ENCODE results near the gene FBXL3. TPM values are rescaled to one million over a fixed set of nuclear protein-coding genes. Genes with fewer than 3 reads are reported as not detected.

FBXL3 gene
- total and polyA plus RNA-seq, 4 donors, result 18.7 to 90.6 (median 35.2) TPM

- H3K27ac ChIP-seq (ENCODE audit: low read depth in 1 of 2, low read length in 1 of 2), result no peak overlapping the region
- no peak overlapping the region for H3K4me3 ChIP-seq
- no peak overlapping the region for H3K9ac ChIP-seq (ENCODE audit: insufficient read depth in 1 of 2, low read length in 2 of 2)
- H3K27me3 ChIP-seq (ENCODE audit: control insufficient read depth in 3 of 3, insufficient read depth in 3 of 3, low read length in 2 of 3), result peaks cover 0 to 7% (median 0%) of the 10 kb centered on the region in 3 donors
- no peak for TF ChIP-seq CTCF (IDR thresholded peaks at IDR 0.05; ENCODE audit: control extremely low read depth, extremely low read depth)
- no peaks in the 10 kb centered on the region for H3K36me3 ChIP-seq (ENCODE audit: control insufficient read depth in 4 of 4, insufficient read depth in 4 of 4, low read length in 4 of 4)
- peaks cover 0 to 7% (median 0%) of the 10 kb centered on the region in 5 donors for H3K4me1 ChIP-seq (ENCODE audit: control insufficient read depth in 5 of 5, insufficient read depth in 5 of 5, low read length in 5 of 5)
- WGBS, 2 donors, result 91 to 93% methylated on average over 5 of the region's 5 CpGs
- H3K9me3 ChIP-seq (ENCODE audit: control insufficient read depth in 4 of 4, insufficient read depth in 3 of 4, low read length in 3 of 4), result no peaks in the 10 kb centered on the region
- ATAC-seq (ENCODE audit: insufficient read depth, low FRiP score) (no peak), DNase-seq (no peak)
Measured at GRCh38 chr13:76976929-76977328, 50.0 kb downstream of the FBXL3 start.

- no peak for TF ChIP-seq CTCF (IDR thresholded peaks at IDR 0.05; ENCODE audit: control extremely low read depth, extremely low read depth)
- DNase-seq (no peak), ATAC-seq (ENCODE audit: insufficient read depth, low FRiP score) (no peak)
- peaks cover 0 to 2% (median 0%) of the 10 kb centered on the region in 3 donors for H3K27me3 ChIP-seq (ENCODE audit: control insufficient read depth in 3 of 3, insufficient read depth in 3 of 3, low read length in 2 of 3)
- H3K4me3 ChIP-seq, result no peak overlapping the region
- H3K4me1 ChIP-seq (ENCODE audit: control insufficient read depth in 5 of 5, insufficient read depth in 5 of 5, low read length in 5 of 5), result peaks cover 0 to 7% (median 0%) of the 10 kb centered on the region in 5 donors
- no peaks in the 10 kb centered on the region for H3K9me3 ChIP-seq (ENCODE audit: control insufficient read depth in 4 of 4, insufficient read depth in 3 of 4, low read length in 3 of 4)
- H3K27ac ChIP-seq (ENCODE audit: low read depth in 1 of 2, low read length in 1 of 2), result no peak overlapping the region
- WGBS, 2 donors, result 44 to 55% methylated on average over 8 of the region's 8 CpGs
- no peak overlapping the region for H3K9ac ChIP-seq (ENCODE audit: insufficient read depth in 1 of 2, low read length in 2 of 2)
- no peaks in the 10 kb centered on the region for H3K36me3 ChIP-seq (ENCODE audit: control insufficient read depth in 4 of 4, insufficient read depth in 4 of 4, low read length in 4 of 4)
Measured at GRCh38 chr13:76976490-76976889, 50.5 kb downstream of the FBXL3 start.

- H3K9me3 ChIP-seq (ENCODE audit: control insufficient read depth in 4 of 4, insufficient read depth in 3 of 4, low read length in 3 of 4), result no peaks in the 10 kb centered on the region
- H3K9ac ChIP-seq (ENCODE audit: insufficient read depth in 1 of 2, low read length in 2 of 2), result no peak overlapping the region
- DNase-seq, result no peak
- ATAC-seq (ENCODE audit: insufficient read depth, low FRiP score), result no peak
- no peak overlapping the region for H3K4me3 ChIP-seq
- 94 to 97% methylated on average over 6 of the region's 6 CpGs for WGBS, 2 donors
- H3K4me1 ChIP-seq (ENCODE audit: control insufficient read depth in 5 of 5, insufficient read depth in 5 of 5, low read length in 5 of 5), result peaks cover 0 to 7% (median 0%) of the 10 kb centered on the region in 5 donors
- TF ChIP-seq CTCF (IDR thresholded peaks at IDR 0.05; ENCODE audit: control extremely low read depth, extremely low read depth), result no peak
- no peaks in the 10 kb centered on the region for H3K36me3 ChIP-seq (ENCODE audit: control insufficient read depth in 4 of 4, insufficient read depth in 4 of 4, low read length in 4 of 4)
- no peak overlapping the region for H3K27ac ChIP-seq (ENCODE audit: low read depth in 1 of 2, low read length in 1 of 2)
- H3K27me3 ChIP-seq (ENCODE audit: control insufficient read depth in 3 of 3, insufficient read depth in 3 of 3, low read length in 2 of 3), result peaks cover 0 to 2% (median 0%) of the 10 kb centered on the region in 3 donors
Measured at GRCh38 chr13:76975863-76976262, 51.1 kb downstream of the FBXL3 start.

GRCh38 chr13:76974618-76974975, 52.4 kb downstream of the FBXL3 start:
- H3K27ac ChIP-seq (ENCODE audit: low read depth in 1 of 2, low read length in 1 of 2), result no peak overlapping the region
- no peaks in the 10 kb centered on the region for H3K27me3 ChIP-seq (ENCODE audit: control insufficient read depth in 3 of 3, insufficient read depth in 3 of 3, low read length in 2 of 3)
- H3K36me3 ChIP-seq (ENCODE audit: control insufficient read depth in 4 of 4, insufficient read depth in 4 of 4, low read length in 4 of 4), result no peaks in the 10 kb centered on the region
- no peaks in the 10 kb centered on the region for H3K9me3 ChIP-seq (ENCODE audit: control insufficient read depth in 4 of 4, insufficient read depth in 3 of 4, low read length in 3 of 4)
- TF ChIP-seq CTCF (IDR thresholded peaks at IDR 0.05; ENCODE audit: control extremely low read depth, extremely low read depth), result no peak
- H3K4me1 ChIP-seq (ENCODE audit: control insufficient read depth in 5 of 5, insufficient read depth in 5 of 5, low read length in 5 of 5), result peaks cover 0 to 3% (median 0%) of the 10 kb centered on the region in 5 donors
- DNase-seq (no peak), ATAC-seq (ENCODE audit: insufficient read depth, low FRiP score) (no peak)
- 91% methylated on average over 3 of the region's 3 CpGs for WGBS, 2 donors
- no peak overlapping the region for H3K9ac ChIP-seq (ENCODE audit: insufficient read depth in 1 of 2, low read length in 2 of 2)
- H3K4me3 ChIP-seq, result no peak overlapping the region
